ENCODE results near the gene KBTBD8. TPM values are rescaled to one million over a fixed set of nuclear protein-coding genes. Genes with fewer than 3 reads are reported as not detected.
A peak's percentile ranks its signal among the peaks of the same experiment; 100 is the strongest.

KBTBD8 gene
- 1 to 10 TPM; 2.6 to 3.4 TPM for total RNA-seq
- long read RNA-seq, full-length matches to known transcripts = 1 of 1 reads
- long read RNA-seq, partial matches to known transcripts = 0 of 1 reads
- long read RNA-seq, other reads (novel, unspliced or antisense) = 0 of 1 reads

GRCh38 chr3:66998113-66998903 lies at the start of gene KBTBD8:
KBTBD8 (plus strand) TSS chr3:66998307; CDS start chr3:66998356, 49 bp downstream.
- intact Hi-C loops (cut with DNase I, micrococcal nuclease) = no loop called here
- peak; percentile 99 for ATAC-seq
- DNase-seq = peak; percentile 96 to 99

GRCh38 chr3:66948838-66949237 lies 49.3 kb upstream of the KBTBD8 start:
- intact Hi-C loops (cut with DNase I, micrococcal nuclease) = no loop called here

GRCh38 chr3:66949898-66950297 lies 48.2 kb upstream of the KBTBD8 start:
- DNase-seq = no peak
- ATAC-seq = no peak
- intact Hi-C loops (cut with DNase I, micrococcal nuclease) = no loop called here

More at GRCh38 chr3:66948838-66949237, 49.3 kb upstream of the KBTBD8 start:
- ATAC-seq (peak; percentile 91), DNase-seq (no peak)

GRCh38 chr3:66952357-66952756 lies 45.8 kb upstream of the KBTBD8 start:
- DNase-seq = no peak
- no peak for ATAC-seq
- intact Hi-C loops (cut with DNase I, micrococcal nuclease) = no loop called here

GRCh38 chr3:66953934-66954445 lies 44.1 kb upstream of the KBTBD8 start:
- intact Hi-C loops (cut with DNase I, micrococcal nuclease) = no loop called here
- ATAC-seq (peak; percentile 76), DNase-seq (no peak)

GRCh38 chr3:66956742-66957141 lies 41.4 kb upstream of the KBTBD8 start:
- intact Hi-C loops (cut with DNase I, micrococcal nuclease) = no loop called here
- DNase-seq = no peak
- ATAC-seq = no peak

GRCh38 chr3:66957367-66957766 lies 40.7 kb upstream of the KBTBD8 start:
- DNase-seq (no peak), ATAC-seq (peak; percentile 83)
- intact Hi-C loops (cut with DNase I, micrococcal nuclease) = no loop called here

- ATAC-seq = no peak
- intact Hi-C loops (cut with DNase I, micrococcal nuclease) = no loop called here
- DNase-seq = no peak
These were observed 40.0 kb upstream of the KBTBD8 start for GRCh38 chr3:66958067-66958466.

- intact Hi-C loops (cut with DNase I, micrococcal nuclease) = no loop called here
- peak; percentile 29 to 44 for DNase-seq
- ATAC-seq = peak; percentile 97
These were observed 35.4 kb upstream of the KBTBD8 start for GRCh38 chr3:66962664-66963063.

- intact Hi-C loops (cut with DNase I, micrococcal nuclease) = loop anchor here in 1 of 2 donors (10.0 kb wide), 1 partner anchor 1914 kb away; no protein-coding TSS in a partner anchor
- DNase-seq = no peak
- no peak for ATAC-seq
These were observed 26.9 kb upstream of the KBTBD8 start for GRCh38 chr3:66971245-66971644.

- ATAC-seq (peak; percentile 100), DNase-seq (peak; percentile 78)
- intact Hi-C loops (cut with DNase I, micrococcal nuclease) = loop anchor here in 1 of 2 donors (10.0 kb wide), 1 partner anchor 1913 kb away; no protein-coding TSS in a partner anchor
These were observed 26.1 kb upstream of the KBTBD8 start for GRCh38 chr3:66971891-66972551.

GRCh38 chr3:66980791-66981190 lies 17.3 kb upstream of the KBTBD8 start:
- ATAC-seq (no peak), DNase-seq (no peak)
- intact Hi-C loops (cut with DNase I, micrococcal nuclease) = no loop called here

- intact Hi-C loops (cut with DNase I, micrococcal nuclease) = no loop called here
These were observed 15.0 kb upstream of the KBTBD8 start for GRCh38 chr3:66983101-66983500.

GRCh38 chr3:66985336-66985920 lies 12.7 kb upstream of the KBTBD8 start:
- no peak for ATAC-seq
- intact Hi-C loops (cut with DNase I, micrococcal nuclease) = no loop called here
- DNase-seq = no peak

More at GRCh38 chr3:66983101-66983500, 15.0 kb upstream of the KBTBD8 start:
- DNase-seq (no peak), ATAC-seq (no peak)

GRCh38 chr3:66986406-66986805 lies 11.7 kb upstream of the KBTBD8 start:
- intact Hi-C loops (cut with DNase I, micrococcal nuclease) = no loop called here
- DNase-seq (no peak), ATAC-seq (no peak)

GRCh38 chr3:66989241-66989640 lies 8.9 kb upstream of the KBTBD8 start:
- ATAC-seq = no peak
- no peak for DNase-seq
- intact Hi-C loops (cut with DNase I, micrococcal nuclease) = no loop called here

GRCh38 chr3:66989860-66990696 lies 8.0 kb upstream of the KBTBD8 start:
- DNase-seq (no peak), ATAC-seq (no peak)
- intact Hi-C loops (cut with DNase I, micrococcal nuclease) = no loop called here

- peak; percentile 27 for ATAC-seq
- intact Hi-C loops (cut with DNase I, micrococcal nuclease) = no loop called here
- DNase-seq = no peak
These were observed 6.6 kb upstream of the KBTBD8 start for GRCh38 chr3:66991459-66991858.

Data from left colon (tissue), 2 donors.